Measurements from ENCODE around the gene SRP54.
"Not testable (repeated sequence)": the region's sequence is repeated elsewhere in the genome, so short reads cannot be mapped to it uniquely, and the experiment has no call there.

SRP54 gene

DNA sequence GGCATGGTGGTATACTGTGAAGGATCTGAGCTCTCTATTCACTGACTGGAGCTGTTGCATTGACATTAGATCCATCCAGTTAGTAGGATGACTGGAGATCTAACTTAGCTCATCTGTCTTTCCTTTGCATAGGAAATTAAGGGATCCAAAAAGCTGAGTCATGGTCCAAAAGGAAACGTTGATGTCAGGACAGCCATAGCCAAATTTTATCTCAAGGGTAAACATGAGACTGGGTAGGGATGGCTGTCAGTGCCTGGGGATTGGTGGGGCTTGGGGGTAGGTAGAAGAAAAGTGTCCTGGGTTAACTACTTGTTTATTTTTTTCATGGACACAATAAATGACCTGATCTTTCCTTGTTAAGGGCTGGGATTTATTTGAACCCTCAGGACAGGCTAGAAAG is 67.9 kb downstream of the SRP54 start:
- no peak for DNase-seq

- no peak for DNase-seq
Measured at GRCh38 chr14:35051796-35052195, 69.0 kb downstream of the SRP54 start.

- no peak for DNase-seq
Measured at GRCh38 chr14:35052637-35053036, 69.8 kb downstream of the SRP54 start.

DNA sequence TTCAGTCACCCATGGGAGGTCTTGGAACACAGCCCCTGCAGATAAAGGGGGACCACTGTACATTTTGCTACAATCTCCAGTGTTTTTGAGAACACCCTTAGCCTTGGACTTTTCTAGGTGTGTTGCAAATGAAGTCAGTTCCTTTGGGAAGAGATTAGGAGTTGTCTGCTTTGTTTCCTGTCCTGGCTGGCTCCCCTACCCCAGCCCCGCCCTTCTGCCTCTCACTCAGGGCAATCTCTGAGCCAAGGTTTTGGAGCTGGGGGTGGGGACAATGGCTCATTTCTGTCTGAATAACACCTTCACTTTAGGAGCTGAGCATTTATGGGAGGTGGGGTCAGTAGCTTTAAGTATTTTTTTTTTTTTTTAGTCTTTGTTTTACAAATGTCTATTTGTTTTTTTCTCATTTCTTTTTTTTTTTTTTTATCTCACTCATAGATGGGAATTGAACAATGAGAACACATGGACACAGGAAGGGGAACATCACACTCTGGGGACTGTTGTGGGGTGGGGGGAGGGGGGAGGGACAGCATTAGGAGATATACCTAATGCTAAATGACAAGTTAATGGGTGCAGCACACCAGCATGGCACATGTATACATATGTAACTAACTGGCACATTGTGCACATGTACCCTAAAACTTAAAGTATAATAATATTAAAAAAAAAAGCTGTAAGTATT is 78.5 kb downstream of the SRP54 start:
- not testable (repeated sequence) for DNase-seq

DNA sequence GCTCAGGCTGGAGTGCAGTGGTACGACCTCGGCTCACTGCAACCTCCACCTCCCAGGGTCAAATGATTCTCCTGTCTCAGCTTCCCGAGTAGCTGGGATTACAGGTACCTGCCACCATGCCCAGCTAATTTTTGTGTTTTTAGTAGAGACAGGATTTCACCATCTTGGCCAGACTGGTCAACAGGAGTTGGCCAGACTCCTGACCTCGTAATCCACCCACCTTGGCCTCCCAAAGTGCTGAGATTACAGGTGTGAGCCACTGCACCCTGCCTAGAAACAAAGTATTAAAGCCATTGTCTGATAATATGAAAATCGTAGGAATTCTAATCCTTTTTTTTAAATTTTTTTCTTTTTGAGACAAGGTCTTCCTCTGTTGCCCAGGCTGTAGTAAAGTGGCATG is 82.9 kb downstream of the SRP54 start:
- not testable (repeated sequence) for DNase-seq

DNA sequence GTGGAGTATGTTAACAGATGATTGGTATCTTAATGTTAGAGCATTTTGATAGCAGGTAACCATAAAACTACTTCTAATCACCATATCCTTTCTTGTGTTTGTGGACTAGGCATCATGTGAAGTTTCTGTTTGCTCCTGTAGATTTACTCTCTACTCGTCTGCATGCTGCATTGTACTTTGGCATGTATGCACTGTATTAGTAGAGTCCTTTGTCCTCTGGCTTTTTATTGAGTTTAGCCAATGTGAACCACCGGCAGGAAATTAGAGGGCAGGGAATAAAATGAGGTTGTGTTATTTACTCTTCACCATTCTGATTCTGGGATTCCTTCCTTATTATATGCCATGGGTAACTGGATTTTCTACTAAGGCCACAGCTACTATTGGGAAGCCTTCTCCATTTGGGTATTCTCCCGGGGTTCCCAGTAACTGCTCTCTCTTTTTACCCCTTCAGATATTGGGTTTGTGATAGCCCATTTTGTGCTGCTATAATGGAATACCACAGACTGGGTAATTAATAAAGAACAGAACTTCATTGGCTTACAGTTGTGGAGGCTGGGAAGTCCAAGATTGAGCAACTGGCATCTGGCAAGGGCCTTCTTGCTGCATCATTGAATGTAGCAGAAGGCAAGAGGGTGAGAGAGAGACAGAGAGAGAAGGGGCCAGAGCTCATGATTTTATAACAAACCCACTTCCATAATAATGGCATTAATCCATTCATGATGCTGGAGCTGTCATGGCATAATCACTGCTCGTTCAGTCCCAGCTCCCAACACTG is 85.6 kb downstream of the SRP54 start:
- DNase-seq = no peak

DNA sequence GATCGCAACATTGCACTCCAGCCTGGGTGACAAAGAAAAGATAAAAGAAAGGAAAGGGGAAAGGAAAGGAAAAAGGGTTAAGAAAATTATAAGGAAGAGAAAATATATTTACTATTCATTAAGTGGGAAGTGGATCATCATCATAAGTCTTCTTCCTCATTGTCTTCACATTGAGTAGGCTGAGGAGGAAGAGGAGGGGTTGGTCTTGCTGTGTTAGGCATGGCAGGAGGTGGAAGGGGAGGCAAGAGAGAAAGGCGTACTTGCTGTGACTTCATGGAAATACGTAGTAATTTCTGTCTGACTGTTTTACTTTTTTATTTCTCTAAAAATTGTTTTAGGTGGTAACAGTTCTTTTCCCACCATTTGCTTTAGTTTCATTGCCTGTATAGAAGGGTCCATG is 89.4 kb downstream of the SRP54 start:
- no peak for DNase-seq

GRCh38 chr14:35073486-35073885 is 90.7 kb downstream of the SRP54 start:
- no peak for DNase-seq

DNA sequence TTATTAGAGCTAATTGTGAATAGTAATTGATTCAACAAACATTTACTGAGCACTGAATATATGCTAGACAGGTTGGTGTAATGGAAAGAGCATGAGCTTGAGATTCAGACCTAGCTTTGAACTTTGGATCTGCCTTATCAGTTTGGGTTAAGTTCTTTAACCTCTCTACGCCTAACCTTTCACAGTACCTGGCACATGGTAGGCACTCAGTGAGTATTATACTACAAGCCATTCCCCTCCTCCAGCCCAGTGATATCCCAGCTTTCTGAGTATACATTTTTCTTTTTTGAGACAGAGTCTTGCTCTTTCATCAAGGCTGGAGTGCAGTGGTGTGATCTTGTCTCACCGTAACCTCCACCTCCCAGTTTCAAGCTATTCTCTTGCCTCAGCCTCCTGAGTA is 95.3 kb downstream of the SRP54 start:
- DNase-seq = no peak
